GM21786 (cell line): ENCODE measurements around the gene EPB41L4B.

Source experiments
- ATAC-seq: cut with Tn5 transposase; IDR thresholded peaks from one replicate; pipeline ENCODE4 v1.9.1; 2021; ENCODE audit not compliant: unreplicated experiment

Gene EPB41L4B

DNA sequence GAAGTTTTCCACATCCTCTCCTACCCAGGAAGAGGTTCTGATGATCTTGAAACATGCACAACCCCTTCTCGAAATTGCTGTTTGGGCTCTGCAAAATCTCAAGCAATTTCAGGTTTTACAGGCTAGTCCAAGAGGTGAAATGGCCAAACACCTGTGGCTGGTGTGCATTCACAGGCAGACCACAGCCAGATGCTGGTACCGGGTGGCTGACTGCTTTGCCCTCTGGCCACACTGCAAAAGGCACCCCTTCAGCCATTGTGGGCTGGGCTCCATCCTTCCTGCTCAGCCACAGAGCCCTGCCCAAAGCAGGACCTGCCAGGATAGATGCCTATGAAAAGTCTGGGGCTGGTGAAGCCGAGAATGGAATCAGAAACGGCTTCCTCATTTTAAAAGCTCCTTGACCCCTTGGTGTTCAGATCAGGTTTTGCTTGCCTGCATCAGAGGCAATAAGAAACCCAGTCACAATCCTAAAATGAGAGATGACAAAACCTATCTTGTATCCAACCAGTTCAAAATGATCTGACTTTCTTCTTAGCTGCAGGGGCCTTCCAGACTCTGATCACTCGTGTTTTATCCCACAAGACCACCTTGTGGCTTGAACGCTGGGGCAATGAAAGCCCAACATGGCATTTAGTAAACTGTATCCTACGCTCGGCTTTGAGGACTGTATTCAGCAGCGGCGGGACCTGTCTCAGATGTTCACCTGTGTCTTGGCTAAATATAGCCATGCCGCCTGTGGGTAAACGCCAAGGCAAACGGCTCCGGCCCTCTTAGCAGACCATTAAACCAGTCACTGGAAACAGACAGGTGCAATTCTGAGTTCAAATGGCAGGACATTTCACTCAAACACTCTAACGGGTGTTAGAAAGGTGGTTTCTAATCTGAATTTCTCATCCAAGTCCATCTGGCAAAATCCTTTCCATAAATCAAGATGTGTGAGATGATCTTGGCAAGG, 49.6 kb downstream of the EPB41L4B start:
- ATAC-seq, result no peak

DNA sequence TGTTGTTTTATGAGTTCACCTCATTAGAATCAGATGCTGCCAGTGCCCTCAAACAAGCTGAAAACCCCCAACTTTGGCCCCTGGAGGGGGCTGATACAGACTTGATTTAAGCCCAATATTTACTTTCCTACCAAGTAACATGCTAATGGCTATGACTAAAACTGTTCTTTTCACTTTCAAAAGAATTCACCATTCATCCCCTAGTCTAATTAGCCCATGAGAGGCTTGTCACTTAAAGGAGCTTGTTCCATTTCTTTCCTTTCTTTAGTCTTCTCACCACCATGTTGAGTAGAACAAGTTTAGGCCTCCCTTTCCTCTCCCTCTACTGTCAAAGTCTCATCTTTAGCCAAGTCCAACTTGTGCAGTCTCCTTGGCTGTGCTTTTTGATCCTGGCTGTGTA, 50.4 kb downstream of the EPB41L4B start:
- ATAC-seq, result no peak

GRCh38 chr9:109269839-109270238, 51.0 kb downstream of the EPB41L4B start:
- ATAC-seq, result no peak

- no peak for ATAC-seq
Measured at GRCh38 chr9:109269081-109269480, 51.8 kb downstream of the EPB41L4B start.

- ATAC-seq, result no peak
Measured at GRCh38 chr9:109267555-109267954, 53.3 kb downstream of the EPB41L4B start.

- no peak for ATAC-seq
Measured at GRCh38 chr9:109264877-109265587, 55.8 kb downstream of the EPB41L4B start.

DNA sequence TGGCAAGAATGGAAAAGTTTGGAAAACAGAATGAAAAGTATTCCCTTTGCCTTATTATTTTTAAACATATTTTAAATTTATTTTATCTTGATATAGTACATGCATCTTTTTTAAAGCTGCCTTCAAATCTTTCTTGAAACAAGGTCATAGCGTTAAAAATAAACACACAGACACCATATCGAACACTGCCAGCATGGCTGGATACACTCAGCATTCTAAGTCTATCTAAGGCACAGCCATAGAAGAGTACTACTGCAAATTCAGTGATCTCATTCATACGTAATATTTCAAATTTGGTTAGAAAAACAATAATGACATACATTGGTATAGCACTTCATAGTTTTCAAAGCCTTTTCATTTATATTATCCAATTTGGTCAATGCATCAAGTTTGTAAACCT, 57.5 kb downstream of the EPB41L4B start:
- ATAC-seq, result no peak

DNA sequence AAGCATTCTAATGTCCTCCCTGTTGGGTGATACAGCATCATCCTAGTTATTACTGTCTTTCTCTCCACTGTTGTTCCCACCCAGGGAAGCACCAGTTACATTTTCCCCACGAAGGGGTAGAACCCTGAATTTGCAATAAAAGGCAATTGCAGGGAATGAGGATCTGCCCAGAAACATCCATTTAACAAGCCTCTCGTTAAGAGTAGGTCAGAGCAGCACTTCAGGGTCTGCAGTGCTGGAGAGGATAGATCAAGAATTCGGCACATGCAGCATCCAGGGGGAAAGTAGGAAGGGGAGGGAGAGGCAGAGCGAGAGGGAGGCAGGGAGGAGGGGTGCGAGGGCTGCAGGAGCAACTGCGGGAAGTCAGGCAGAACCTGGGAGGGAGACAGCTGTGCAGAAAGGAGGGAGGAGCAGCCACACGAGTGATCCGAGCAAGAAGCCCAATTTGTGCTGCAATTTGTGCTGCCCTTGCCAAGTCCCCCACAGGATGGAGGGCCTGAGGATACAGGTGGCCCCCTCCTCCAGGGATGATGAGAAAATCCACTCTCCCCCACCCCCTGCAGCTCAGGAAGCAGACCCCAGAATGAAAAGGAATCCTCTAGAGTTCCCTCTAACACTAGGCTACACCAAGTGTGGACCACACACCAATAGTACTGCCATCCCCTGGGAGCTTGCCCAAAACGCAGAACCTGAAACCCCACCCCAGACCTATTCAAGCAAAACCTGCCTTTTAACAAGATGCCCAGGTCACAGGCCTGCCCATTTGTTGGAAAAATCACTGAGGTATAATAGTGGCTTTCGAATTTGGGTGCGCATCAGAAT, 62.2 kb downstream of the EPB41L4B start:
- no peak for ATAC-seq

DNA sequence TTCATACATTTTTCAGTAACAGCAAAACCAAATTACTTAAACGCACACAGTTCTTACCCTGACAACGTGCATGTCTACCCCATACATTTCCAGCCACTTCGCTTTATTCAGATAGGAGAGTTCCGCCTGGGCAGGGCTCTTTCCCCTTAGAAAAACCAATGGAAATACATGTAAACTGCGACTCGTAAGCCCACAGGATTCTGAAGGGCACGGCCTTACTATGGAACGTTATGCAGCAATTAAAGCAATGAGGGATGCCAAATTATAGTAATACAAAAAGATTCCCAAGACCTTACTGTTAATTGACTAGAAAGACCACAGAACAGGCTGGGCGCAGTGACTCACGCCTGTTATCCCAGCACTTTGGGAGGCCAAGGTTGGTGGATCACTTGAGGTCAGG, 64.5 kb downstream of the EPB41L4B start:
- no peak for ATAC-seq

- no peak for ATAC-seq
Measured at GRCh38 chr9:109255394-109255793, 65.5 kb downstream of the EPB41L4B start.

DNA sequence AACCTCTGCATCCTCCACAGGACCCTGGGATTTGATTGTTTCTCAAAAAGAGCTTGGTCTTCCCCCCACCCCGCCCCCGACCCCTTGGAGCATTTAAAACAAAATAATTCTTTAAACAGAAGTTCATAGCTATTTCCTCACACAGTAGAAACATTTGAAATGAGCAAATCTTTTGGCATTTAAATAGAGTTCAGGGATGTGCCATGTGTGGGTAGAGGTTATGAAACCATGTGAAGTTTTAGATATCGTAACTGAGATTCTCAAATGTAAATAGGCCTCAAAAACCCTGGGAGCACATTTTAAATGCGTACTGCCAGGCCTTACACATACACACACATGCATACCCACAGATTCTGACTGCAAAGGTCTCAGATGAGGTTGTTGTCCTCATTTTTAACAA, 66.5 kb downstream of the EPB41L4B start:
- ATAC-seq, result no peak

GRCh38 chr9:109253637-109254284, 67.1 kb downstream of the EPB41L4B start:
- no peak for ATAC-seq

- ATAC-seq, result no peak
Measured at GRCh38 chr9:109253241-109253636, 67.6 kb downstream of the EPB41L4B start.

GRCh38 chr9:109252291-109252690, 68.6 kb downstream of the EPB41L4B start:
- ATAC-seq, result no peak

- ATAC-seq, result no peak
Measured at GRCh38 chr9:109251776-109252106, 69.1 kb downstream of the EPB41L4B start.

DNA sequence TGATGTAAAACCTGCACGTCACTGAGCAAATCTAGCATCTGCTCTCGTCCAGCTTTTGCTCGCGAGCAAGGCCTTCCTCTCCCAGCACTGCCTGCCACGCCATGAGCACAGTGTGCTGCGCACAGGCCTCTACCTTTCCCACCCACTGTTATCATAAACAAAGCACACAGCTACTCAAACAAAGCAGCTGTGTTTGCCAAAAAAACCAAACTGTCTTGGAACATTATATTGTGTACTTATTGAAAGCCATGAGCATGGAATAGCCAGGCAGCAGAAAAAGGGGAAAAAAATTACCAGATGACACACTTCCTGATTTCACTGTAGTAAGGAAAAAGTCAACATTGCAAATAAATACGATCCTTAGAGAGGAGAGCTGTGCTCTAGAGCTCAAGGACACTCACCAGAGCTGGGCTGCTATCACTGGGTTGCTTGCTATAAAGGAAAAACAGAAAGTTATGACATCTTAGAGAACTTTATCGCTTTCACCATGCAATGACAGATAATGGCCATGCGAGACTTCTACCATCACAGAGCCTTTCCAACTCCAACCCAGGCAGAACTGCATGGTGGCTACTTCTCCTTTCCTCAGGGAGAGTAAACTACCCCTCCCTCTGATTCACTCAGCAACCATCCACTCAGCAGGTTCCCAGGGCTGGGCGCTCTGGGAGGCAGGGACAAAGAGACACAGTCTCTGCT, 69.6 kb downstream of the EPB41L4B start:
- ATAC-seq, result no peak

GRCh38 chr9:109250771-109251079, 70.1 kb downstream of the EPB41L4B start:
- ATAC-seq, result no peak

- ATAC-seq, result no peak
Measured at GRCh38 chr9:109250311-109250741, 70.5 kb downstream of the EPB41L4B start.

- ATAC-seq, result no peak
Measured at GRCh38 chr9:109249615-109250014, 71.2 kb downstream of the EPB41L4B start.

DNA sequence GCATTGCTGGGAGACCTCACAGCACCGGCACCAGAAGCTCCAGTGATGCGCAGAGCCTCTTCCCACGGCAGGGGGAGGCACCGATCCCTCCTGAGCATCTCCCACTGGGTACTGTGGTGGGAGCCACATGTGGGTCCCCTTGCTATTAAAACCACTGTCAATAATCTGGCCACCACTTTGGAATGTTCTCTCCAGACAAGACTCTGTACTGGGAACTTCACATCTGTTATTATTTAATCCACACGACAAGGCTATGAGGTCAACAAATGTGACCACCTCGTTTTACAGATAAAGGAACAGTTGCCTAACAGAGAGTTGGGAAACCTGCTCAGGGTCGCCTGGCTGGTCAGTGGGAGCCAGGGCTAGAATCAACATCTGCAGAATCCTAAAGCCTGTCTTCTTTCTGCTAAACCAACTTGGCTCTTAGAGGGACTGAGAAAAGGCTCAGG, 72.7 kb downstream of the EPB41L4B start:
- no peak for ATAC-seq
